Common myeloid progenitor, CD34-positive (primary cell): Measurements from ENCODE around the gene GALK2.
"Not testable (repeated sequence)": the region's sequence is repeated elsewhere in the genome, so short reads cannot be mapped to it uniquely, and the experiment has no call there.

Experiments used
- CTCF ChIA-PET: fragments of 350-600 bp; sonication (Branson Sonifier 250); formaldehyde crosslinking; loops from one replicate; lab custom pipeline; 2021; ENCODE audit warnings: antibody characterized with exemption; lab: Charles Lee
- POLR2A ChIA-PET: fragments of 350-600 bp; sonication (Branson Sonifier 250); formaldehyde crosslinking; loops from one replicate; lab custom pipeline; 2021; ENCODE audit warnings: antibody characterized with exemption; lab: Charles Lee
- DNase-seq, 3 donors: peaks; one replicate each; pipeline versions ENCODE4 v3.0.0 to v3.0.0-alpha.2; 2013
- H3K27ac ChIP-seq, 2 experiments: 1 replicate in 1 of 2; 2 replicates in 1 of 2; pipeline ENCODE4 v1.7.0; 2013; ENCODE audit warnings: inconsistent platforms in 2 of 2, low read length in 2 of 2, mild to moderate bottlenecking in 2 of 2, low read depth in 1 of 2, moderate library complexity in 1 of 2; ENCODE audit not compliant: severe bottlenecking in 2 of 2, insufficient read depth in 1 of 2, poor library complexity in 1 of 2
- H3K27me3 ChIP-seq, 5 experiments: replicated peaks in 2 of 5; 1 replicate in 3 of 5; 2 replicates in 2 of 5; pipeline versions ENCODE4 v1.6.1 to v1.7.0; 2013; ENCODE audit warnings: low read length in 4 of 5, mild to moderate bottlenecking in 2 of 5, moderate library complexity in 2 of 5, inconsistent platforms in 1 of 5; ENCODE audit not compliant: insufficient read depth in 5 of 5, control insufficient read depth in 4 of 5
- H3K36me3 ChIP-seq, 4 experiments: 1 replicate in 2 of 4; 2 replicates in 2 of 4; pipeline versions ENCODE4 v1.6.1 to v1.7.0; 2013; ENCODE audit warnings: low read length in 3 of 4, control low read depth in 1 of 4, mild to moderate bottlenecking in 1 of 4; ENCODE audit not compliant: control insufficient read depth in 4 of 4, insufficient read depth in 4 of 4
- H3K4me1 ChIP-seq, 4 experiments: 1 replicate in 3 of 4; 2 replicates in 1 of 4; pipeline versions ENCODE4 v1.6.1 to v1.7.1; 2013; ENCODE audit warnings: low read length in 3 of 4, mild to moderate bottlenecking in 3 of 4, control low read depth in 1 of 4, inconsistent platforms in 1 of 4, moderate library complexity in 1 of 4; ENCODE audit not compliant: control insufficient read depth in 4 of 4, insufficient read depth in 4 of 4; ENCODE audit errors: control extremely low read depth in 1 of 4
- H3K4me3 ChIP-seq, 7 experiments: 1 replicate in 4 of 7; 2 replicates in 3 of 7; pipeline versions ENCODE4 v1.5.1 to v1.7.0; 2013; ENCODE audit warnings: mild to moderate bottlenecking in 7 of 7, low read length in 6 of 7, moderate library complexity in 6 of 7, inconsistent platforms in 2 of 7, low read depth in 2 of 7, control low read depth in 1 of 7; ENCODE audit not compliant: insufficient read depth in 4 of 7, control insufficient read depth in 1 of 7; ENCODE audit errors: extremely low read depth in 1 of 7
- H3K9me3 ChIP-seq, 5 experiments: 1 replicate in 4 of 5; 2 replicates in 1 of 5; pipeline versions ENCODE4 v1.6.1 to v1.7.1; 2013; ENCODE audit warnings: low read length in 4 of 5, mild to moderate bottlenecking in 2 of 5, inconsistent platforms in 1 of 5, low read depth in 1 of 5, moderate library complexity in 1 of 5; ENCODE audit not compliant: control insufficient read depth in 4 of 5, insufficient read depth in 2 of 5; ENCODE audit errors: control extremely low read depth in 1 of 5
- WGBS: methylation state at CpG from one replicate; pipeline ENCODE4 v1.1.5; 2013; ENCODE audit not compliant: insufficient coverage; 5-methylcytosine and 5-hydroxymethylcytosine counted together

Gene GALK2

GRCh38 chr15:49200347-49200746, 30.3 kb downstream of the GALK2 start:
- peaks cover 0 to 7% (median 2%) of the 10 kb centered on the region in 5 experiments for H3K9me3 ChIP-seq
- peaks cover 0 to 34% (median 9%) of the 10 kb centered on the region in 4 experiments for H3K36me3 ChIP-seq
- no peaks in the 10 kb centered on the region for H3K27me3 ChIP-seq
- ChIA-PET POLR2A (no interaction called here), CTCF (no interaction called here)
- H3K4me3 ChIP-seq = no peak overlapping the region
- WGBS = 93% methylated on average over 3 of the region's 3 CpGs
- no peak for DNase-seq
- H3K4me1 ChIP-seq = peaks cover 0 to 8% (median 1%) of the 10 kb centered on the region in 4 experiments
- no peak overlapping the region for H3K27ac ChIP-seq

GRCh38 chr15:49208102-49208501, 38.1 kb downstream of the GALK2 start:
- H3K4me1 ChIP-seq, H3K27me3 ChIP-seq, CTCF ChIA-PET, DNase-seq, H3K4me3 ChIP-seq, H3K27ac ChIP-seq, POLR2A ChIA-PET: not testable (repeated sequence)
- H3K9me3 ChIP-seq = peaks cover 6 to 48% (median 16%) of the 10 kb centered on the region in 5 experiments
- peaks cover 0 to 49% (median 9%) of the 10 kb centered on the region in 4 experiments for H3K36me3 ChIP-seq

- H3K27me3 ChIP-seq = no peaks in the 10 kb centered on the region
- WGBS = no CpG with 5 or more reads among the region's 1 CpG
- H3K27ac ChIP-seq = no peak overlapping the region
- CTCF ChIA-PET = interaction anchor here (0.6 to 1.2 kb wide), 3 partner anchors 10 to 23 kb away, joined by 3 to 4 read pairs (median 3); no protein-coding TSS in a partner anchor
- no peak for DNase-seq
- H3K4me3 ChIP-seq = no peak overlapping the region
- H3K36me3 ChIP-seq = peaks cover 0 to 20% (median 9%) of the 10 kb centered on the region in 4 experiments
- POLR2A ChIA-PET = no interaction called here
- peaks cover 6 to 36% (median 14%) of the 10 kb centered on the region in 5 experiments for H3K9me3 ChIP-seq
- H3K4me1 ChIP-seq = no peaks in the 10 kb centered on the region
These were observed 42.9 kb downstream of the GALK2 start for GRCh38 chr15:49212897-49213296.

- peaks cover 8 to 29% (median 11%) of the 10 kb centered on the region in 4 experiments for H3K36me3 ChIP-seq
- H3K9me3 ChIP-seq = peaks cover 6 to 19% (median 9%) of the 10 kb centered on the region in 5 experiments
- no peaks in the 10 kb centered on the region for H3K27me3 ChIP-seq
- no peaks in the 10 kb centered on the region for H3K4me1 ChIP-seq
- 97% methylated on average over 4 of the region's 7 CpGs for WGBS
- peak; percentile 4 to 61 (median 24) for DNase-seq
- no peak overlapping the region for H3K4me3 ChIP-seq
- CTCF ChIA-PET = interaction anchor here (0.6 kb wide), 1 partner anchor 244 kb away, joined by 3 read pairs; no protein-coding TSS in a partner anchor
- POLR2A ChIA-PET = no interaction called here
- no peak overlapping the region for H3K27ac ChIP-seq
These were observed 46.0 kb downstream of the GALK2 start for GRCh38 chr15:49215768-49216739.

GRCh38 chr15:49223536-49224274, 53.7 kb downstream of the GALK2 start:
- no peak for DNase-seq
- no peak overlapping the region for H3K27ac ChIP-seq
- peaks cover 10 to 35% (median 13%) of the 10 kb centered on the region in 4 experiments for H3K36me3 ChIP-seq
- WGBS = 100% methylated on average over 2 of the region's 3 CpGs
- no peak overlapping the region for H3K4me3 ChIP-seq
- H3K9me3 ChIP-seq = peaks cover 0 to 28% (median 8%) of the 10 kb centered on the region in 5 experiments
- H3K27me3 ChIP-seq = no peaks in the 10 kb centered on the region
- no peaks in the 10 kb centered on the region for H3K4me1 ChIP-seq
- ChIA-PET CTCF (interaction anchor here (0.8 kb wide), 1 partner anchor 10 kb away, joined by 4 read pairs; no protein-coding TSS in a partner anchor), POLR2A (no interaction called here)

GRCh38 chr15:49225572-49226281, 55.7 kb downstream of the GALK2 start:
- peaks cover 0 to 37% (median 10%) of the 10 kb centered on the region in 5 experiments for H3K9me3 ChIP-seq
- no peak overlapping the region for H3K27ac ChIP-seq
- 100% methylated on average over 2 of the region's 3 CpGs for WGBS
- peak; percentile 18 to 46 (median 29) for DNase-seq
- H3K27me3 ChIP-seq = no peaks in the 10 kb centered on the region
- peaks cover 7 to 40% (median 18%) of the 10 kb centered on the region in 4 experiments for H3K36me3 ChIP-seq
- ChIA-PET POLR2A (no interaction called here), CTCF (interaction anchor here (1.1 to 1.6 kb wide), 2 partner anchors 56 to 364 kb away, joined by 3 to 4 read pairs; partner anchors contain the start of gene GALK2)
- no peaks in the 10 kb centered on the region for H3K4me1 ChIP-seq
- no peak overlapping the region for H3K4me3 ChIP-seq
